GM18873 (cell line): ENCODE data around the gene CTBP2.

Experiments used
- ATAC-seq: cut with Tn5 transposase; IDR thresholded peaks from one replicate; pipeline ENCODE4 v1.9.1; 2021; ENCODE audit warnings: mild to moderate bottlenecking, moderate library complexity, moderate number of reproducible peaks; ENCODE audit not compliant: unreplicated experiment, low FRiP score

Gene CTBP2

GRCh38 chr10:125147971-125148439, 12.4 kb downstream of the CTBP2 start:
- ATAC-seq: no peak

- no peak for ATAC-seq
Observed at GRCh38 chr10:125146791-125147579, 13.4 kb downstream of the CTBP2 start.

- no peak for ATAC-seq
Observed at GRCh38 chr10:125145636-125146035, 14.7 kb downstream of the CTBP2 start.

GRCh38 chr10:125144693-125145623, 15.4 kb downstream of the CTBP2 start:
- ATAC-seq: no peak

- ATAC-seq: no peak
Observed at GRCh38 chr10:125144206-125144605, 16.2 kb downstream of the CTBP2 start.

GRCh38 chr10:125142946-125143345, 17.4 kb downstream of the CTBP2 start:
- no peak for ATAC-seq

- ATAC-seq: no peak
Observed at GRCh38 chr10:125141860-125142484, 18.4 kb downstream of the CTBP2 start.

GRCh38 chr10:125141150-125141859, 19.1 kb downstream of the CTBP2 start:
- no peak for ATAC-seq

- ATAC-seq: no peak
Observed at GRCh38 chr10:125140151-125140550, 20.2 kb downstream of the CTBP2 start.

GRCh38 chr10:125137601-125138438, 22.5 kb downstream of the CTBP2 start:
- no peak for ATAC-seq

- no peak for ATAC-seq
Observed at GRCh38 chr10:125136087-125136486, 24.3 kb downstream of the CTBP2 start.

- no peak for ATAC-seq
Observed at GRCh38 chr10:125135771-125136035, 24.7 kb downstream of the CTBP2 start.

- no peak for ATAC-seq
Observed at GRCh38 chr10:125134916-125135770, 25.2 kb downstream of the CTBP2 start.

- ATAC-seq: no peak
Observed at GRCh38 chr10:125134483-125134848, 25.9 kb downstream of the CTBP2 start.

GRCh38 chr10:125133696-125134482, 26.5 kb downstream of the CTBP2 start:
- ATAC-seq: no peak

GRCh38 chr10:125132344-125132743, 28.0 kb downstream of the CTBP2 start:
- ATAC-seq: no peak

GRCh38 chr10:125130916-125131315, 29.4 kb downstream of the CTBP2 start:
- ATAC-seq: no peak

- no peak for ATAC-seq
Observed at GRCh38 chr10:125130260-125130659, 30.1 kb downstream of the CTBP2 start.
